ENCODE data around the gene NUP214.

GRCh38 chr9:131236161-131236560 lies 110.8 kb downstream of the NUP214 start:
- TF ChIP-seq CTCF (IDR thresholded peaks at IDR 0.05) (no peak), PBX3 (IDR thresholded peaks at IDR 0.05) (no peak), TAF1 (IDR thresholded peaks at IDR 0.05; ENCODE audit: borderline replicate concordance, low read depth, low read length) (no peak), YY1 (IDR thresholded peaks at IDR 0.05; ENCODE audit: low read depth) (no peak), FOXJ3 (CRISPR knock-in tag; IDR thresholded peaks at IDR 0.05) (no peak), SIN3A (IDR thresholded peaks at IDR 0.05; ENCODE audit: borderline replicate concordance, low read depth, low read length) (no peak), EP300 (IDR thresholded peaks at IDR 0.05; ENCODE audit: borderline replicate concordance in 1 of 2, low read depth in 1 of 2, low read length in 1 of 2) (no peak), EZH2phosphoT487 (IDR thresholded peaks at IDR 0.05; ENCODE audit: borderline replicate concordance, low read depth) (no peak), FOSL2 (IDR thresholded peaks at IDR 0.05; ENCODE audit: borderline replicate concordance, low read depth) (no peak), SMC3 (IDR thresholded peaks at IDR 0.05; ENCODE audit: low read depth, low read length) (no peak), RAD21 (IDR thresholded peaks at IDR 0.05; ENCODE audit: low read length) (no peak), CHD2 (IDR thresholded peaks at IDR 0.05; ENCODE audit: low read length, partially characterized antibody) (no peak), NRF1 (IDR thresholded peaks at IDR 0.05; ENCODE audit: low read depth, low read length) (no peak)

Data from SK-N-SH (cell line).